BJ (cell line): Measurements from ENCODE around the gene MET. TPM values are rescaled to one million over a fixed set of nuclear protein-coding genes. Genes with fewer than 3 reads are reported as not detected.

Source experiments
- CTCF ChIA-PET: fragments of 350-600 bp; formaldehyde crosslinking; extraction: SDS; loops from one replicate; lab custom pipeline; 2021; ENCODE audit warnings: antibody characterized with exemption, inconsistent platforms; lab: Yijun Ruan, JAX
- POLR2A ChIA-PET: fragments of 300-600 bp; sonication (Branson Sonifier 250); formaldehyde crosslinking; extraction: SDS; loops from one replicate; lab custom pipeline; 2021; ENCODE audit warnings: antibody characterized with exemption; lab: Charles Lee
- DNase-seq: peaks from one replicate; pipeline ENCODE4 v3.0.0-alpha.2; 2011; ENCODE audit warnings: low read depth
- H3K27me3 ChIP-seq: 2 replicates; pipeline ENCODE4 v1.6.0; 2011; ENCODE audit warnings: low read length; ENCODE audit not compliant: control insufficient read depth, insufficient read depth
- H3K36me3 ChIP-seq: 2 replicates; pipeline ENCODE4 v1.5.1; 2011; ENCODE audit warnings: low read length; ENCODE audit not compliant: control insufficient read depth, insufficient read depth
- H3K4me3 ChIP-seq: 2 replicates; pipeline ENCODE4 v1.5.1; 2011; ENCODE audit warnings: low read depth, mild to moderate bottlenecking, control low read depth, low read length
- CTCF ChIP-seq: IDR thresholded peaks from 2 replicates; pipeline ENCODE4 v1.5.1; 2011; ENCODE audit warnings: low read depth, mild to moderate bottlenecking, control low read depth, inconsistent platforms, low read length, moderate library complexity; ENCODE audit not compliant: insufficient read depth
- polyA plus RNA-seq: library from polyadenylated mRNA; depleted of rRNA; stranded (reverse); fragments of >200 nt; gene quantifications from 2 replicates; pipeline ENCODE4 v1.2.3, GENCODE V29; 2011

MET gene
- polyA plus RNA-seq, 1 experiment = 68.3 TPM

- Histone ChIP-seq H3K27me3 (no peaks in the 10 kb centered on the region), H3K4me3 (no peak overlapping the region), H3K36me3 (peaks cover 2% of the 10 kb centered on the region; the same call in 1 of the 2 replicates)
- no peak for DNase-seq
- no peak for TF ChIP-seq CTCF
- POLR2A ChIA-PET = no interaction called here
- CTCF ChIA-PET = no interaction called here
Observed at GRCh38 chr7:116799916-116800315, 127.9 kb downstream of the MET start.

GRCh38 chr7:116800594-116800993 lies 128.6 kb downstream of the MET start:
- ChIA-PET POLR2A (no interaction called here), CTCF (no interaction called here)
- DNase-seq = no peak
- H3K36me3 ChIP-seq = peaks cover 2% of the 10 kb centered on the region; the same call in 1 of the 2 replicates
- H3K4me3 ChIP-seq = no peak overlapping the region
- no peak for TF ChIP-seq CTCF
- H3K27me3 ChIP-seq = no peaks in the 10 kb centered on the region

GRCh38 chr7:116801092-116801710 lies 129.2 kb downstream of the MET start:
- POLR2A ChIA-PET = interaction anchor here (0.7 kb wide), 1 partner anchor 94 kb away, joined by 4 read pairs; no protein-coding TSS in a partner anchor
- no peaks in the 10 kb centered on the region for H3K27me3 ChIP-seq
- DNase-seq = no peak
- no peak overlapping the region for H3K4me3 ChIP-seq
- CTCF ChIA-PET = interaction anchor here (0.5 to 1.3 kb wide), 11 partner anchors 14 to 629 kb away, joined by 3 to 8 read pairs (median 3); no protein-coding TSS in a partner anchor
- no peaks in the 10 kb centered on the region; the same call in 1 of the 2 replicates for H3K36me3 ChIP-seq
- TF ChIP-seq CTCF = no peak

GRCh38 chr7:116802144-116802745 lies 130.2 kb downstream of the MET start:
- H3K36me3 ChIP-seq = no peaks in the 10 kb centered on the region
- H3K4me3 ChIP-seq = no peak overlapping the region
- peak; percentile 49 for DNase-seq
- TF ChIP-seq CTCF = no peak
- CTCF ChIA-PET = interaction anchor here (0.6 to 1.3 kb wide), 9 partner anchors 15 to 626 kb away, joined by 3 to 8 read pairs (median 3); no protein-coding TSS in a partner anchor
- H3K27me3 ChIP-seq = no peaks in the 10 kb centered on the region
- POLR2A ChIA-PET = no interaction called here

- CTCF ChIA-PET = interaction anchor here (0.6 to 2.6 kb wide), 8 partner anchors 15 to 626 kb away, joined by 3 to 8 read pairs (median 3); no protein-coding TSS in a partner anchor
- POLR2A ChIA-PET = no interaction called here
Observed at GRCh38 chr7:116802746-116803152, 130.8 kb downstream of the MET start.

More at GRCh38 chr7:116802746-116803152, 130.8 kb downstream of the MET start:
- Histone ChIP-seq H3K4me3 (no peak overlapping the region), H3K36me3 (no peaks in the 10 kb centered on the region), H3K27me3 (no peaks in the 10 kb centered on the region)
- TF ChIP-seq CTCF = peak; percentile 51
- peak; percentile 55 for DNase-seq
